Subcutaneous adipose tissue (tissue), 4 donors: ENCODE data around the gene TMEM150A. TPM values are rescaled to one million over a fixed set of nuclear protein-coding genes. Genes with fewer than 3 reads are reported as not detected.

Experiments
- total RNA-seq, 4 donors: library from RNA; depleted of rRNA; stranded (reverse); fragments of >200 nt; gene quantifications; one replicate each; pipeline ENCODE4 v1.1.0, GENCODE V29; 2016
- TF ChIP-seq, protein P1 (sequence below): fragments of 450-650 bp; IDR thresholded peaks from one replicate; pipeline ENCODE4 v1.5.1; 2016; ENCODE audit warnings: low read depth, mild to moderate bottlenecking, control low read depth, antibody characterized with exemption, moderate library complexity

The TMEM150A gene, protein sequence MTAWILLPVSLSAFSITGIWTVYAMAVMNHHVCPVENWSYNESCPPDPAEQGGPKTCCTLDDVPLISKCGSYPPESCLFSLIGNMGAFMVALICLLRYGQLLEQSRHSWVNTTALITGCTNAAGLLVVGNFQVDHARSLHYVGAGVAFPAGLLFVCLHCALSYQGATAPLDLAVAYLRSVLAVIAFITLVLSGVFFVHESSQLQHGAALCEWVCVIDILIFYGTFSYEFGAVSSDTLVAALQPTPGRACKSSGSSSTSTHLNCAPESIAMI
- total RNA-seq, result 10 to 100 TPM; 14.3 to 21.4 (median 17.6) TPM

DNA sequence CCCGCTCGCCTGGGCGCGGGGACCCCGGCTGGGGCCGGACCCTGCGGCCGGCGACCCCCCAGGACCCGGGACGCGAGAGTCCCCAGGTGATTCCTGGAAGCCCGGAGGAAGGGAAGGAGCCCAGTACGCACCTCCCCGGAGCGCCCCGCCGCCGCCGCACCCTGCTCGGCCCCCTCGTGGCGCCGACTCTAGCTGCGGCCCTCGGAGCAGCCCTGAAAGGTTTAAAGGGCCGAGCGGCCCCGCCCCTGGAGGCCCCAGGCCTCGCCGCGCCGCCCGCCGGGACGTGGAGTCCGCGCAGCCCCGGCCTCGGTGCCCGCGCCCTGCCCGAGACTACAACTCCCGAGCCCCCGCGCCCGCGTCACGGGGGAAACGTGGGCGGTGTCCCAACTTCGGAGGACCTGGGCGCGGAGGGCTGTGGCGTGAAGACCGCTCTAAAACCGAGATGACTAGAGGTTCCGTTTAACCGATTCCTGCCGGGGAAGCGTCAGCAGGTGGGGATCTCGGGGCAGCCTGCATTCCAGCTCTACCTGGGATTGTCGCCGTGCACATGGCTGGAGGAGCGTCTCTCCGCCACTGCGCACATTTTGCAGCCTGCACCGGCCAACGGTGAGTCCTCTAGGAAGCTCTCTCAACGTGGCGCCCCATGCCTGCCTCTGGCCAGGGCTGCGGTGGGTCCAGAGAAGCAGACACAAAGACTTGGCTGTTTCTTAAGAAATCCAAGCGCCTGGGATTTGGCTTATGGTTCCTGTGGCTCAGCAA lies at the start of gene TMEM150A:
TSS of gene TMEM150A (minus strand) at position 223 of the 759 bp plus-strand sequence. CDS start 750 bp downstream, outside the sequence.
- TF ChIP-seq, protein P1, sequence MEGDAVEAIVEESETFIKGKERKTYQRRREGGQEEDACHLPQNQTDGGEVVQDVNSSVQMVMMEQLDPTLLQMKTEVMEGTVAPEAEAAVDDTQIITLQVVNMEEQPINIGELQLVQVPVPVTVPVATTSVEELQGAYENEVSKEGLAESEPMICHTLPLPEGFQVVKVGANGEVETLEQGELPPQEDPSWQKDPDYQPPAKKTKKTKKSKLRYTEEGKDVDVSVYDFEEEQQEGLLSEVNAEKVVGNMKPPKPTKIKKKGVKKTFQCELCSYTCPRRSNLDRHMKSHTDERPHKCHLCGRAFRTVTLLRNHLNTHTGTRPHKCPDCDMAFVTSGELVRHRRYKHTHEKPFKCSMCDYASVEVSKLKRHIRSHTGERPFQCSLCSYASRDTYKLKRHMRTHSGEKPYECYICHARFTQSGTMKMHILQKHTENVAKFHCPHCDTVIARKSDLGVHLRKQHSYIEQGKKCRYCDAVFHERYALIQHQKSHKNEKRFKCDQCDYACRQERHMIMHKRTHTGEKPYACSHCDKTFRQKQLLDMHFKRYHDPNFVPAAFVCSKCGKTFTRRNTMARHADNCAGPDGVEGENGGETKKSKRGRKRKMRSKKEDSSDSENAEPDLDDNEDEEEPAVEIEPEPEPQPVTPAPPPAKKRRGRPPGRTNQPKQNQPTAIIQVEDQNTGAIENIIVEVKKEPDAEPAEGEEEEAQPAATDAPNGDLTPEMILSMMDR, result no peak

DNA sequence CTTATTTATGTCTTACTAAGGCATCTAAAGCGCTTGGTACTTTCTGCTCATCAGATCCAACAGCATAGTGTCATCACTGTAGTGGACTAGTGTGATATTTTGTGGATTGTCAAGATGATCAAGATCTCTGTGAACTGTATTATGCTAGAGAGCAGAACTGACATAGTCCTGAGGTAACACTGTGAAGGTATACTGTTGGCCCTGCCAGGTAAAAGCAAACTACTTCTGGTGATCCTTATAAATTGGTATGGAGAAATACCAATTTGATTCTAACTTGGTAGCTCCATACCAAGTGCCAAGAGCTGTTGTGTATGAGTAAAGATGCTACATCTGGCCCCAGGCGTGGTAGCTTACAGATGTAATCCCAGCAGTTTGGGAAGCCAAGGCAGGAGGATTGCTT lies 49.6 kb upstream of the TMEM150A start:
- TF ChIP-seq, protein P1, result no peak

DNA sequence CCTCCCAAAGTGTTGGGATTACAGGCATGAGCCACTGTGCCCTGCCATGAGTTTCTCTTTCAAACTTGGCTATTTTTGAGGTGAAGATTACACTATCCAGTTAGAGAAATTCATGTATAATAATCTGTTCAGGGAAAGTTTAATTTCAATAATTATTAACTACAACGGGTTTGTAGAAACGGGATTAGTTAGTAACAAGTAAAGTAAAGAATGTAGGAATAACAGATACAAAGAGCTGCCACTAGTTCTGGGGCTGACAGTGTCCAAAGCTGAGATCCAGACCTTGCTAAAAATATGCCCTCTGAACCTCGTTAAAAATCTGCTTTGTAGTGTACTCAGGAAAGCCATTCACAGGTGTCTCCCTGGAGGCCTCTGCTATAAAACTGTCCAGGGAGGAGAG lies 48.6 kb upstream of the TMEM150A start:
- TF ChIP-seq, protein P1, result no peak

DNA sequence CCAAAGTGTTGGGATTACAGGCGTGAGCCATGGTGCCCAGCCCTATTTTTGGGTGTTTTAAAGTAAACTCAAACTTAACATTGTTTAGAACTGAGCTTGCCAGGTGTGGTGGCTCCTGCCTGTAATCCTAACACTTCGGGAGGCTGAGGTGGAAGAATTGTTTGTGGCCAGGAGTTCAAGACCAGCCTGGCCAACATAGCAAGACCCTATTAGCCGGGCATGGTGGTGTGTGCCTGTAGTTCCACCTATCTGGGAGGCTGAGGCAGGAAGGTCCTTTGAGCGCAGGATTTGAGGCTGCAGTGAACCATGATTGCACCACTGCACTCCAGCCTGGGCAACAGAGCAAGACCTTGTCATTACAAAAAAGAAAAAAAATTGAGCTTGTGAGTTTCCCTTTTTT lies 48.0 kb upstream of the TMEM150A start:
- TF ChIP-seq, protein P1, result no peak

DNA sequence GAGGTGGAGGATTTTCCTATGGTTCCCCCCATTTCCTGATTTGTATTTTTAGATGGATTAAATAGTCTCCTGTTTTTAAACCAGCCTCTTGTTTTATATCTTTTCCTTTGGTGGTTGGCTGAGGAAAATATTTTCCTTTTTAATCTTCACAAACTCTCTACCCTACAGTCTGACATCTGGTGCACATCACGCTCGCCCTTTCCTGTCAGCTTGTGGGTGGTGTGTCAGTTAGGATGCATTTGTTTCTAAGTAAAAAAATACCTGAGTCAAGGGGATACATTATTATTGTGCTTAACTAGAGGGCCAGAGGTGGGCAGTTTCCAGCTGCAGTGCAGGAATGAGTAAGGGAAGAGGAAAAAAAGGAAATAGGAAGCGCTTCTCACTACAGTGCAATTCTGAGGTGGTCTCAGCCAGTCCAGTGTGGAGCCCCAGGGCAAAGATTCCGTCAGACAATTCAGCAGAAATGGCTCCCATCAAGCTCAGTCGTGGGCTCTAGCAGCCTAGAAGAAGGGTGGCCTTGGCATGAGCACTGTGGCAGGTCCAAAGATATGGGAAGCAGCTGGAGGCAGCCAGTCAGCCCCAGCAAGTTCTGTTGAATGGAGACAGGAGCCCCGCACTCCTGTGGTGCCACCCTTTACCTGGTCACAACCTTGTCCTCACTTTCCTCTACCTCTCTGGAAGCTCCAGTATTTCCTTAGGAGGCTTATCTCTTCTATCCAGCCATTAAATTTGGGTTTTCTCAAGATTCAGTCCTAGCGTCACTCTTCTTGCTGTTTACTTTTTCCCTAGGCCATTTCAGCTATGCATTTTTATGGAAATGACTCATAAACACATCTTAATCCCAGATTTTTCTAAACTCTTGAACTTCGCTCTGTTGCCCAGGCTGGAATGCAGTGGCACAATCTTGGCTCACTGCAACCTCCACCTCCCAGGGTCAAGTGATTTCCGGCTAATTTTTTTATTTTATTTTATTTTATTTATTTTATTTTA lies 47.0 kb upstream of the TMEM150A start:
- TF ChIP-seq, protein P1, result no peak

DNA sequence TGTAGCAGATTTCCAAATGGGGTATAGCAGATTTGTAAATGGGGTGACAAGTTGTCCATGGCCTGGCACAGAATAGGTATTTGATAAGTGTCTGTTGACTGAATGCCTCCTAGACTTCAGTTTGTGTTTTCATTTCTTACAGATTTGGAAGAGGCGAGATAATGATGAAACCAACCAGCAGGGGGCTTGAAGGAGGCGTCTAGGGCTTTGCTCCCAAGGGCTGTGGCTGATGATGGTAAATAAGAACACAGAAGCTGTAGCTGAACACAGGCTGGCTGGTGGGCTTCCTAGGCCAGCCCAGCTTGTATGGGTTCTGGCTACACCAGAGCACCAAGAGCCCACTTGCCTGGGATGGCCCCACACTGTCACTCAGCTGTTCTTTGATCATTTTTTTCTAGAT lies 46.1 kb upstream of the TMEM150A start:
- TF ChIP-seq, protein P1, result no peak
